Astrocyte (in vitro differentiated cells and primary cell): Measurements from ENCODE around the gene HDGFL3. TPM values are rescaled to one million over a fixed set of nuclear protein-coding genes. Genes with fewer than 3 reads are reported as not detected.

Experiments
- DNase-seq: peaks from one replicate; pipeline ENCODE4 v3.0.0-alpha.2; 2010; ENCODE audit warnings: low read depth
- FAIRE-seq: peaks from 2 replicates; lab custom pipeline; 2011; peaks lifted over from hg19 to GRCh38; lab: Jason Lieb, UNC
- H2AFZ ChIP-seq: 2 replicates; pipeline ENCODE4 v1.6.0; 2012; ENCODE audit warnings: low read depth, low read length, inconsistent platforms
- H3K27ac ChIP-seq: 2 replicates; pipeline ENCODE4 v1.5.1; 2011; ENCODE audit warnings: low read depth, low read length, inconsistent platforms
- H3K27me3 ChIP-seq: 2 replicates; pipeline ENCODE4 v1.6.0; 2011; ENCODE audit warnings: low read length, inconsistent platforms; ENCODE audit not compliant: insufficient read depth
- H3K36me3 ChIP-seq: 2 replicates; pipeline ENCODE4 v1.5.1; 2011; ENCODE audit warnings: low read length, inconsistent platforms; ENCODE audit not compliant: insufficient read depth
- H3K4me1 ChIP-seq: 2 replicates; pipeline ENCODE4 v1.5.1; 2011; ENCODE audit warnings: low read length, inconsistent platforms; ENCODE audit not compliant: insufficient read depth
- H3K4me2 ChIP-seq: 2 replicates; pipeline ENCODE4 v1.6.0; 2012; ENCODE audit warnings: low read length, inconsistent platforms
- H3K4me3 ChIP-seq: 2 replicates; pipeline ENCODE4 v1.5.1; 2011; ENCODE audit warnings: low read depth, mild to moderate bottlenecking, low read length, inconsistent platforms; ENCODE audit not compliant: insufficient read depth
- H3K79me2 ChIP-seq: 2 replicates; pipeline ENCODE4 v1.6.0; 2012; ENCODE audit warnings: mild to moderate bottlenecking, low read length, inconsistent platforms; ENCODE audit not compliant: insufficient read depth
- H3K9ac ChIP-seq: 2 replicates; pipeline ENCODE4 v1.6.0; 2012; ENCODE audit warnings: mild to moderate bottlenecking, low read length, inconsistent platforms
- H3K9me3 ChIP-seq: 2 replicates; pipeline ENCODE4 v1.5.1; 2012; ENCODE audit warnings: low read depth, mild to moderate bottlenecking, low read length, inconsistent platforms; ENCODE audit not compliant: insufficient read depth
- H4K20me1 ChIP-seq: 2 replicates; pipeline ENCODE4 v1.6.0; 2012; ENCODE audit warnings: low read length, inconsistent platforms; ENCODE audit not compliant: insufficient read depth
- H3K27ac Mint-ChIP-seq: one replicate; pipeline ENCODE4 v1.8.0; 2021; ENCODE audit warnings: mild to moderate bottlenecking, mixed read lengths; ENCODE audit not compliant: unreplicated experiment
- H3K27me3 Mint-ChIP-seq: one replicate; pipeline ENCODE4 v1.8.0; 2021; ENCODE audit warnings: low read depth, mixed read lengths; ENCODE audit not compliant: unreplicated experiment
- H3K36me3 Mint-ChIP-seq: one replicate; pipeline ENCODE4 v1.8.0; 2021; ENCODE audit warnings: low read depth, mixed read lengths; ENCODE audit not compliant: unreplicated experiment
- H3K4me1 Mint-ChIP-seq: one replicate; pipeline ENCODE4 v1.8.0; 2021; ENCODE audit warnings: low read depth, mixed read lengths; ENCODE audit not compliant: unreplicated experiment
- H3K4me3 Mint-ChIP-seq: one replicate; pipeline ENCODE4 v1.8.0; 2021; ENCODE audit warnings: mild to moderate bottlenecking, moderate library complexity, mixed read lengths; ENCODE audit not compliant: unreplicated experiment
- H3K9me3 Mint-ChIP-seq: one replicate; pipeline ENCODE4 v1.8.0; 2021; ENCODE audit warnings: mild to moderate bottlenecking, mixed read lengths; ENCODE audit not compliant: unreplicated experiment
- CTCF ChIP-seq: IDR thresholded peaks from 2 replicates; pipeline ENCODE4 v1.5.1; 2011; ENCODE audit warnings: low read depth, mild to moderate bottlenecking, inconsistent platforms, low read length, moderate library complexity; ENCODE audit not compliant: insufficient read depth
- EZH2 ChIP-seq: IDR thresholded peaks from 2 replicates; pipeline ENCODE4 v1.6.1; 2012; ENCODE audit warnings: mild to moderate bottlenecking, low read length, inconsistent platforms; ENCODE audit not compliant: insufficient read depth
- total RNA-seq: library from RNA; stranded (reverse); gene quantifications from 2 replicates; pipeline ENCODE4 v1.2.1, GENCODE V29; 2021

Gene HDGFL3
- total RNA-seq, 1 donor from 2014 or later, result 91.9 TPM

GRCh38 chr15:83109532-83109931, 98.1 kb downstream of the HDGFL3 start:
- H3K36me3 ChIP-seq, result no peaks in the 10 kb centered on the region
- TF ChIP-seq EZH2, result no peak
- TF ChIP-seq CTCF, result no peak
- no peak for FAIRE-seq
- no peak overlapping the region for H3K9ac ChIP-seq
- Mint-ChIP-seq H3K9me3 (peaks cover 11% of the 10 kb centered on the region), H3K4me3 (no peak overlapping the region), H3K4me1 (peaks cover 9% of the 10 kb centered on the region), H3K36me3 (peaks cover 10% of the 10 kb centered on the region), H3K27ac (no peak overlapping the region), H3K27me3 (peaks cover 35% of the 10 kb centered on the region)
- H2AFZ ChIP-seq, result no peak overlapping the region
- H3K9me3 ChIP-seq, result no peaks in the 10 kb centered on the region
- H3K4me1 ChIP-seq, result peaks cover 26% of the 10 kb centered on the region
- no peaks in the 10 kb centered on the region for H3K79me2 ChIP-seq
- H3K27ac ChIP-seq, result no peak overlapping the region
- H3K27me3 ChIP-seq, result peaks cover 9% of the 10 kb centered on the region
- DNase-seq, result no peak
- no peak overlapping the region for H3K4me2 ChIP-seq
- no peaks in the 10 kb centered on the region for H4K20me1 ChIP-seq
- no peak overlapping the region for H3K4me3 ChIP-seq

GRCh38 chr15:83108266-83109219, 99.1 kb downstream of the HDGFL3 start:
- Histone ChIP-seq H3K4me1 (peaks cover 26% of the 10 kb centered on the region), H4K20me1 (no peaks in the 10 kb centered on the region), H3K36me3 (no peaks in the 10 kb centered on the region), H3K9ac (no peak overlapping the region), H3K9me3 (no peaks in the 10 kb centered on the region), H2AFZ (peak overlapping the region; percentile 2), H3K27ac (no peak overlapping the region), H3K27me3 (peaks cover 9% of the 10 kb centered on the region), H3K4me3 (peak overlapping the region; percentile 49), H3K79me2 (no peaks in the 10 kb centered on the region), H3K4me2 (peak overlapping the region; percentile 86)
- Mint-ChIP-seq H3K9me3 (peaks cover 9% of the 10 kb centered on the region), H3K36me3 (peaks cover 10% of the 10 kb centered on the region), H3K4me1 (peaks cover 9% of the 10 kb centered on the region), H3K27me3 (peaks cover 40% of the 10 kb centered on the region), H3K27ac (no peak overlapping the region), H3K4me3 (peak overlapping the region; percentile 75)
- DNase-seq, result no peak
- no peak for TF ChIP-seq CTCF
- no peak for TF ChIP-seq EZH2
- FAIRE-seq, result no peak

- Histone ChIP-seq H3K36me3 (no peaks in the 10 kb centered on the region), H3K27me3 (peaks cover 9% of the 10 kb centered on the region), H3K4me2 (peak overlapping the region; percentile 86), H2AFZ (peak overlapping the region; percentile 56), H3K79me2 (no peaks in the 10 kb centered on the region), H3K4me1 (peaks cover 20% of the 10 kb centered on the region), H3K4me3 (peak overlapping the region; percentile 49), H3K9ac (no peak overlapping the region), H4K20me1 (no peaks in the 10 kb centered on the region), H3K27ac (no peak overlapping the region), H3K9me3 (no peaks in the 10 kb centered on the region)
- Mint-ChIP-seq H3K27me3 (peaks cover 40% of the 10 kb centered on the region), H3K9me3 (peaks cover 9% of the 10 kb centered on the region), H3K27ac (no peak overlapping the region), H3K4me3 (peak overlapping the region; percentile 75), H3K4me1 (peaks cover 7% of the 10 kb centered on the region), H3K36me3 (peaks cover 7% of the 10 kb centered on the region)
- no peak for FAIRE-seq
- TF ChIP-seq CTCF (no peak), EZH2 (peak; percentile 56)
- DNase-seq, result no peak
Observed at GRCh38 chr15:83107841-83108181, 99.8 kb downstream of the HDGFL3 start.
